ENCODE data around the gene MSI2.

MSI2 gene

DNA sequence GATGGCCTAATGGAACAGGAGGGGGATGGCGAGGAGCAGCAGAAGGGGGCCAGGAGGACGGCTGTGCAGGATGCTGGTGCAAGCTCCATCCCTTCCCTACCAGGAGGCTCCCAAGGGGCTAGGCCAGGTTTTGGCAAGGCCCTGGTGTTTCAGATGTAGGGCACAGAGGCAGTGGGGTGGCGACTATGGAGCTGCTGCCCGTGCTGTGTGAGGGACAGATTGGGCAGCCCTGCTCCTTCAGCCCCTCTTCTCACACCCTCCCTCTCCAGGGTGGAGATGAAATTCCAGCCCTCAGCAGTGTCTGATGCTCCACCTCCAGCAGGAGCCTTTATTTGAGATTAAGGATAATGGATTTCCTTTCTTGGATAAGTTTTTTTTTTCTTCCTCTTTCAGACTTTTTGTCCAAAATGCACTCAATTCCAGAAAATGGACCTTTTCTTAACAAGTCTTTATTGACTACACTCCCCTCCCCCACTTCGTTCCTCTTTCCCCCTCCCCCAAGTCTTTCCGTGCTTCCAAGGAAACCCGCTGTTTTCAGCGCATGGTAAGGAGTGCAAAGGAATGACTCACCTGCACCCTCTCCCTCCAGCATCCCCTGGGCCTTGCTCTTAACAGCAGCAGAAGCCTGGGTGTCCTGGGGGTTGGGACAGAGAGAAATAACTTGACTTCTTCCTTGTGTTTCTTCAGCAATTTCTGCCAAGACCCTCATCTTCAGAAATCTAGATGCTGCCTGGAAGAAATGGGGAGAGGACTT, 393.6 kb downstream of the MSI2 start:
- DNase-seq (ENCODE audit: low read depth in 1 of 2, low spot score in 1 of 2): no peak

DNA sequence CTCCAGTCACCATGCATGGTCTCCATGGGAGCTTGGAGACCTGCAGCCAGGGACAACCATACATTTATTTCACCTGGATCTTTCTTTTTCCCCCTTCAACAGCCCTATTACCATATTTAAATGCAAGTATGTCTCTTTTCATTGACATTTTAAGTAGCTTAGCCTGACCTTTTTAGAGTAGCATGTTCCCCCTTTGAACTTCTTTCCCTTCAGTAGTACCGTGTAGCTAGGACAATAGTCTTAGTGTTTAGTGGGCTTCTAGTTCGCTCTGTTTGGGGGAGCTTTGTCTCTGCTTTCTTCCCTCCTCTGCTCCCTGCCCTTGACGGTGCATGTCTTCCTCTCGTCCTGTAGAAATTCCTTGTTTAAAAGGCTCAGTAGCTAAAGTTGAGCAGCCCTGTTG, 394.2 kb downstream of the MSI2 start:
- no peak for DNase-seq (ENCODE audit: low read depth in 1 of 2, low spot score in 1 of 2)

DNA sequence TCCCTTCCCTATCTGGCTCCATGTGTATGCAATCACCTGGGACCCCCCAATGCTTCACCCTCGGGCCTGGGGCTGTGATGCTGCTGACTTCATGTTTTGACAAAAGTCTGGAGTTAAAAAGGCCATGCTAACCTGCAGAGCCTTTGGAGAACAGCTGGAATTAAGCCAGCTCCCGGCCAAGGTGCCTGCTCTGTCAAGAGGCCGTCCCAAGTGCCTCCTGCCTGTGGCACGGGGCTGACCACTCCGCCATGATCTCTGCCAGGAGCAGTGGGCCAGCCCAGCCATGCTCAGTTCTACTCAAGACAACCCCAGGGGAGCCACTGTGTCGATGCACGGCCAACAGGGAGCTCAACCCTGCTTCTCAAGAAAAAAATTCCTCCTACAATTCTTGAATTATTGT, 395.1 kb downstream of the MSI2 start:
- DNase-seq (ENCODE audit: low read depth in 1 of 2, low spot score in 1 of 2): no peak

DNA sequence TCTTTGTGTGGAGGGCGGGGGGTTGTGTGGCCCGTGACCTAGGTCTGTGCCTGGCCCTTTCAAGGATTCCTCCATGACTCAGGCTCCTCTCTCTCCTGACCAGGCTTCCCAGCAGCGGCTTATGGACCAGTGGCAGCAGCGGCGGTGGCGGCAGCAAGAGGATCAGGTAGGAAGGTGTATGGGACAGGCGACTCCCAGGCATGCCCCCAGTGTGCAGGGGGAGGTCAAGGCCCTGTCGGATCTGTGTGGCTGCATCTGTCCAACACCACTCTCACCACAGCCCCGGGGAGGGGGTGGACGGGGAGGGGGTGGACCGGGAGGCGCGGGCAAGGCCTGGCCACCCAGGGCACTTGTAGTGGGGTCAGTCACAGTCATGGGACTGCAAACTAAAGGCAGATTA, 395.7 kb downstream of the MSI2 start:
- no peak for DNase-seq (ENCODE audit: low read depth in 1 of 2, low spot score in 1 of 2)

DNA sequence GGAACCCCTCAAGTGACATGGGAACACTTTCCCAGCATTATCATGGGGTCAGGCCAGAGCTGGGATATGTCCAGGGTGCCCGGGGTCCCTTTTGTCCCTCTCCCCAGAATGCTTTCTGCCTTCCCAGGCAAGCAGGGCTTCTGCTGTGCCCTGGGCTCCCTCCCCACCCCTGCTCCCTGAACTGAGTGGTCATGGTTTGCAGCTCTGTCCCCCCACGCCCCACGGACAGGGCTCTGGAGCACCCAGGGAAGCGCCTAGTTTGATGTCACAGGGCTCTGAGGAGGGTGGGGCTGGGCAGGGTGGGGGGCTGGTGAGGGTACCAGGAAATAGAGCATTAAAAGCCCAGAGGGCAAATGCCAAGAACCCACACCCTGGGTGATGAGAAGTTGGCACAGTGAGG, 396.5 kb downstream of the MSI2 start:
- no peak for DNase-seq (ENCODE audit: low read depth in 1 of 2, low spot score in 1 of 2)

DNA sequence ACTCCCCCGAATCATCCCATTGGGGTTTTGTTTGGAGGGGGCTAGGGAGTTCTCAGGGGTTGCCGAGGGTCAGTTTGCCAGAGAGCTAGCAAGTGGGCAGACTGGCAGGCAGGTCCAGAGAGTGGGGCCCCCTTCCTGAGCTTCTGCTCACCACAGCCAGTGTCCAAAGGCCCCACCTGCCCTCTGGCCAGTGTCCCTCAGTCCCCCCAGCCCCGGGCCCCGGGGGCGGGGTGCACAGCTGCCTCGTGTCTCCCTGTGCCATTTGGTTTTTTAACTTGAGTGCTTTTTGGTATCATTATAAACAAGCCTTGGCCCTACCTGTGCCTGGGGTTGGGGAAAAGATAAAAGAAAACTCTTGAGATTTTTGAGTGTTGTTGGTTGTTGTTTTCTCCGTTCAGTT, 397.0 kb downstream of the MSI2 start:
- no peak for DNase-seq (ENCODE audit: low read depth in 1 of 2, low spot score in 1 of 2)

- no peak for DNase-seq (ENCODE audit: low read depth in 1 of 2, low spot score in 1 of 2)
Observed at GRCh38 chr17:57654040-57654775, 397.9 kb downstream of the MSI2 start.

- no peak for DNase-seq (ENCODE audit: low read depth in 1 of 2, low spot score in 1 of 2)
Observed at GRCh38 chr17:57655553-57655952, 399.2 kb downstream of the MSI2 start.

DNA sequence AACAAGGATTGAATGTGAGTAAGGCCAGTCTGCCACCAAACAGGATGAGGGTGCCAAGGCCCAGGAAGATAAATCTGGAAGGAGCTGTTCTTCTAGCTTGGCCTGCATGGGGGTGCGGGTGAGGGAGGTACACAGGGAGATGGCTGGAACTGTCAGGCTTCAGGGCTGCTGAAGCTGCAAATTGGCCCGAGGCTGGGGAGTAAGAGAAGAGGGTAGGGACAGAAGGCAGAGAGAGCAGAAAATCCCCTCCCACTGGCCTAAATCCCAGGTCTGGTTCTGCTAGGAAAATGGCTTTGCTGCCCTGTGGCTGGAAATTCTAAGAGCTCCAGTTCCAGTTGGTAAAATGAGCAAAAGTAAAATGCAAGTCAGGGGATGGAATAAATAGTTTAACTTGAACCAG, 400.9 kb downstream of the MSI2 start:
- no peak for DNase-seq (ENCODE audit: low read depth in 1 of 2, low spot score in 1 of 2)

DNA sequence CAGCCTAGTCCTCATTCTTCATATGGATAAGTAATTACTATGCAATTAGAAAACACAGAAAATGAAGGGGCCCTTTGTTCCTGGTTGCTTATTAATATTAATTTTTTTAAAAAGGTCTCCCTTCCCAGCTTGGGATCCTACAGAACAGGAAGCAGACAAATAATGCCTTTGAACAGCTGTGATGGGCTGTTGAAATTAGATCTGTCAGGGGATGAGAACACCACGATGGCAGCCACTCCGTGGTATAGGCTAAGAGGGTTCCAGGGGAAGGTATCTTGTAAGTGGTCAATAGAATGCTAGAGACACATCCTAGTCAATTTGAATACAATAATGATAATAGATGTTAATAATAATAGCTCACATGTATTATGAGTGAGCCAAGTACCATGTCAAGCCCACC, 405.7 kb downstream of the MSI2 start:
- no peak for DNase-seq (ENCODE audit: low read depth in 1 of 2, low spot score in 1 of 2)

- peak in 1 of 2 donors; percentile 14 for DNase-seq (ENCODE audit: low read depth in 1 of 2, low spot score in 1 of 2)
Observed at GRCh38 chr17:57662644-57663308, 406.5 kb downstream of the MSI2 start.

- DNase-seq (ENCODE audit: low read depth in 1 of 2, low spot score in 1 of 2): no peak
Observed at GRCh38 chr17:57663326-57664070, 407.2 kb downstream of the MSI2 start.

DNA sequence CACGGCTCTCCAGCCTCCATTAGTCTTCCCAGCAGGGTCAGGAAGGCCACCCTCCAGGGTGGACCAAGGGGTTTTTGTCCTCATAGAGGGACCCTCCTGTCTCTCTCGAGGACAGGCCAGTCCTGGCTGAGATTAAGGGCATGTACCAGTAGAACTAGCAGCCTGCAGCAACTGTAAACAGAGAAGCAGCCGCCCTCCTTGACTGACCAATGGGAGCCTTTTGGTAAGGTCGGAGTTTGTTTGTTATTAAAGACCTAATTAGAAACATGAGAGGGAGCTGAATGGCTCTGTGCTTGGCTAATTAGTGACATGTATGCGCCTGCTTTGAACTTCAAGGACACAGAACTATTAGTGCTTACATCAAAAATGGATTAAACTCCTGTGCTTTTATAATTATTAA, 408.8 kb downstream of the MSI2 start:
- no peak for DNase-seq (ENCODE audit: low read depth in 1 of 2, low spot score in 1 of 2)

GRCh38 chr17:57665696-57666095, 409.4 kb downstream of the MSI2 start:
- no peak for DNase-seq (ENCODE audit: low read depth in 1 of 2, low spot score in 1 of 2)

DNA sequence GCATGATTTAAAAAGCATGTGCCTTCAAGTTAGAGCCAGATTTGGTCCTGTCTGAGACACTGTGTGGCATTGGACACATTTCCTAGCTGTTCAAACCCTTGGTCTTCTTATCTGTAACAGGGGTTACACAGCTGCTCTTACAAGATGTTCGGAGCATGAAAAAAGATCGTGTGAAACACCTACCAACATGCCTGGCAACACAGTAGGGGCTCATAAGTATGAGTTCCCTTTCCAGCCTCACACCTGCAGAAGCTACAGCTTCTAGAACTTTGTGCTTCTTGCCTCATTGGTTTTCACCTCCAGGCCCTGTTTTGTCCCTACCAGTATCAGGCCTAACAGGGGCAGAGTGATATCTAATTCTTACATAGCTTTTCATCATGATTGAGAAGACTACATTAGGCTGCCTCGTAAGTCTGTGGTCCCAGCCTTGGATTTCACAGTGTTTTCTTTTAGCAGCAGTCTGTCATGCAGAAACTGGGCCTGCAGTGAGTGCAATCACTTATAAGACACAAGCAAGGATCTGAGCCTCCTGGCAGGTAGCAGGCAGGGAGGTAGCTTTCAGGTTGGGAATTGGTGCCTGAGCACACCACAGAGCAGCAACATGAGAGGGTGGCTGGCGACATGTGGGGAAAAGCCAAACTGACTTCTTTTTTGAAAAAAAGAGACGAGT, 410.0 kb downstream of the MSI2 start:
- no peak for DNase-seq (ENCODE audit: low read depth in 1 of 2, low spot score in 1 of 2)

DNA sequence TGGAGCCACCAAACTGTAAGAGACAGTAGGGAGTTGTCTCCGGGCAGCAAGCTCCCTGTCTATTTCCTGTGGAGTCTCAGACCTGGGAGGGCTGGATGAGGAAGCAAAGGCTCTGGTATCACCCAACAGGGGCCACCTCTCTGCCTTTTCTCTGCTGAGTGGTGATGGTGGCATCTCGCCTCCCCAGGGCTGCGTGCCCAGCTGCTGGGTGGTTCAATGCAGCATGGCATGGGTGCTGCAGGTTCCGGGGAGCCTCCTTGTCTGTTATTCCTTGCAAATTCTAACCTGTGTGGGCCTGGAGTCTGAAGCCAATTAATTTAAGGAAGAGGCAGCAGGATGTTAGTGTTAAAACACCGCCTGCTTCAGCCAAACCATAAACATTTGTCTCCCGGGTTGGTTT, 410.6 kb downstream of the MSI2 start:
- DNase-seq (ENCODE audit: low read depth in 1 of 2, low spot score in 1 of 2): no peak

DNA sequence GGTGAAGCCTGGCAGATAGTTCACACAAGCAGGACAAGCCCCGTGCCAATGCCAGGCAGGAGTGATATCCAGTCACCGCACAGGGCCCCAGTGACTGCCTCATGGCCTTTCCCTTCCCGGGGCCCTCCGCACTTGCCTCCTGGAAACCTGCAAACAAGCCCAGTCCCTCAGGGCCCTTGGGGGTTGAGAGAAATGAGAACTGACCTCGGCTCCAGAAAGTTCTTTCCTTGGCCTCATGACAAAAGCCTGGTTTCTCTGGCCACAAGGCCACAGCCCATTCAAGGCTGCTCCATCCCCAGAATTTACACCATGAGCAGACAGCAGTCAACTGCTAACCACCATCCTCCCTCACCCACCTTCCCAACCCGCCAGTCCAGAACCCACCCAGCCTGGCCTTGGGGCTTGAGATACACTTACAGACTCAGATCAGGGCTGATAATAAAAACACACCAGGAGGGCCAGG, 411.2 kb downstream of the MSI2 start:
- no peak for DNase-seq (ENCODE audit: low read depth in 1 of 2, low spot score in 1 of 2)

GRCh38 chr17:57668332-57668731, 412.0 kb downstream of the MSI2 start:
- DNase-seq (ENCODE audit: low read depth in 1 of 2, low spot score in 1 of 2): no peak

GRCh38 chr17:57669671-57670529, 413.6 kb downstream of the MSI2 start:
- DNase-seq (ENCODE audit: low read depth in 1 of 2, low spot score in 1 of 2): no peak

All from stimulated activated CD4-positive, alpha-beta T cell treated with anti-CD3 and anti-CD28 coated beads, Interleukin-15, amount 100 ng/mL, for 1 hour (primary cell).